Testis (tissue), 3 donors: Measurements from ENCODE around the gene CD164L2. TPM values are rescaled to one million over a fixed set of nuclear protein-coding genes. Genes with fewer than 3 reads are reported as not detected.

Source experiments
- DNase-seq: peaks from one replicate; pipeline ENCODE4 v3.0.0-alpha.2; 2019
- H3K27ac ChIP-seq, 2 donors: fragments of 200-600 bp; sonication (generic); one replicate each; pipeline ENCODE4 v1.5.1; 2019
- H3K27me3 ChIP-seq: fragments of 200-600 bp; sonication (generic); one replicate; pipeline ENCODE4 v1.5.1; 2019
- H3K36me3 ChIP-seq: fragments of 200-600 bp; sonication (generic); one replicate; pipeline ENCODE4 v1.5.1; 2017; ENCODE audit warnings: low read depth; ENCODE audit errors: missing control alignments
- H3K4me1 ChIP-seq: fragments of 200-600 bp; sonication (generic); one replicate; pipeline ENCODE4 v1.5.1; 2019
- H3K4me3 ChIP-seq, 2 donors: fragments of 200-600 bp; sonication (generic); one replicate each; pipeline ENCODE4 v1.5.1; 2017 to 2019
- H3K9me3 ChIP-seq: fragments of 200-600 bp; sonication (generic); one replicate; pipeline ENCODE4 v1.5.1; 2017
- POLR2A ChIP-seq: fragments of 450-650 bp; IDR thresholded peaks from one replicate; pipeline ENCODE4 v1.6.1; 2017; ENCODE audit warnings: antibody characterized with exemption, mild to moderate bottlenecking, moderate library complexity
- WGBS, 2 donors: methylation state at CpG; one replicate each; pipeline ENCODE4 v1.1.5; 2018; 5-methylcytosine and 5-hydroxymethylcytosine counted together
- intact Hi-C: fragments of 100-400 bp; cut with DNase I; formaldehyde crosslinking; loops from one replicate; pipeline ENCODE4 v1.15.1; 2023; ENCODE audit warnings: low total_unique reads
- polyA plus RNA-seq: library from polyadenylated mRNA; stranded (reverse); fragments of 350-450 nt; fragmentation: Illumina TruSeq; extraction: RNeasy Lipid Tissue Mini Kit (QIAGEN cat#74804); gene quantifications from one replicate; pipeline ENCODE4 v1.2.3, GENCODE V29; 2014; ENCODE audit warnings: low read depth, low replicate concordance; ENCODE audit not compliant: insufficient read depth
- total RNA-seq, 2 donors: library from RNA; depleted of rRNA; stranded (reverse); fragments of >200 nt; gene quantifications; one replicate each; pipeline ENCODE4 v1.2.3, GENCODE V29; 2016
- TF ChIP-seq, protein P1 (sequence below), 3 experiments: fragments of 450-650 bp in 2 of 3; fragments of 200-600 bp in 1 of 3; sonication (generic) in 1 of 3; IDR thresholded peaks; one replicate each; pipeline ENCODE4 v1.5.1; 2016 to 2019; ENCODE audit warnings: antibody characterized with exemption in 3 of 3, mild to moderate bottlenecking in 2 of 3, moderate library complexity in 1 of 3

CD164L2 gene
- total and polyA plus RNA-seq, 3 donors from 2014 or later: 0.24 to 1.5 (median 0.76) TPM

DNA sequence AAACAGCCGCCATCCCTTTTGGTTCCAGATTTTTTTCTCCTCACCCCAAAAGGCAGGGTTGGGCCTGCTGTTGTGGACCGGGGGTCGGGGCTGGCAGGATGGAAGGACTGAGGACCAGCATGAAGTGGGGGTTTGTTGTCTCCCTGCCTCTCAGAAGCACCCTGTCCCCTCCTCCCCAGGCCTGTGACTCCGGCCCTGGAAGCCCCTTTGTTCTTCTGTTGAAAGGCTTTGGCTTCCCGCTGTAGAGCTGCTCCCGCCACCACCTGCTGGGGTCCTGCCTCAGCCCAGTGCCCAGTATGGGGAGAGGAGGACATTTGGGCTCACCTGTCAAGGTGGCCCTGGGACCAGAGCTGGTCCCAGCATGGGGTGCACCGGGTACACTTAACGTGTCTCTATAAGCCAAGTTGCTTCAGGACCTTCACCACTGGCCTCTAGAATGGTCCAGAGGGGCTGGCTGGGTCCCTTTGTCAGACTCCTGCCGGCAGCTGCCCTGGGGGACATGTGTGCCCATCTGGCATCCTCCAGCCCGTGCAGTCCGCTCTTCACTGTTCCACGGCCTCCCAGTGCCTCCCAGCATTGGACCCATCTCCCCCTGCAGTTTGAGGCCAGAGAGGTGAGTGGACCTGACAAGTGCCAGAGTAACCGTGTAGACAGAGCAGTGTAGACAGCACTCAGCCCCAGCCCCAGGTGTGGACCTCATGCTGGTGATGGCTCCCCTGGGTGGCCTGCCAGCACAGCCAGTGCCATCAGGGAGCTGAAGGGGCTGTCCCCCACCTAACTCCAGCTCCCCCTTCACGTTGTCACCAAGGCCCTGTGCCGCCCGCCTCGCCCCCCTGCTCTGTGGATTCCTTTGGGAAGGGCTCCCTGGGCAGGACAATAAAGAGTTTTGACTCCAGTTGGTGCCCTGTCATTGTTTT is 47.4 kb downstream of the CD164L2 start:
- H3K27ac ChIP-seq: no peak overlapping the region
- H3K4me3 ChIP-seq: no peak overlapping the region
- intact Hi-C loops: no loop called here
- H3K4me1 ChIP-seq: no peaks in the 10 kb centered on the region
- TF ChIP-seq, protein P1, sequence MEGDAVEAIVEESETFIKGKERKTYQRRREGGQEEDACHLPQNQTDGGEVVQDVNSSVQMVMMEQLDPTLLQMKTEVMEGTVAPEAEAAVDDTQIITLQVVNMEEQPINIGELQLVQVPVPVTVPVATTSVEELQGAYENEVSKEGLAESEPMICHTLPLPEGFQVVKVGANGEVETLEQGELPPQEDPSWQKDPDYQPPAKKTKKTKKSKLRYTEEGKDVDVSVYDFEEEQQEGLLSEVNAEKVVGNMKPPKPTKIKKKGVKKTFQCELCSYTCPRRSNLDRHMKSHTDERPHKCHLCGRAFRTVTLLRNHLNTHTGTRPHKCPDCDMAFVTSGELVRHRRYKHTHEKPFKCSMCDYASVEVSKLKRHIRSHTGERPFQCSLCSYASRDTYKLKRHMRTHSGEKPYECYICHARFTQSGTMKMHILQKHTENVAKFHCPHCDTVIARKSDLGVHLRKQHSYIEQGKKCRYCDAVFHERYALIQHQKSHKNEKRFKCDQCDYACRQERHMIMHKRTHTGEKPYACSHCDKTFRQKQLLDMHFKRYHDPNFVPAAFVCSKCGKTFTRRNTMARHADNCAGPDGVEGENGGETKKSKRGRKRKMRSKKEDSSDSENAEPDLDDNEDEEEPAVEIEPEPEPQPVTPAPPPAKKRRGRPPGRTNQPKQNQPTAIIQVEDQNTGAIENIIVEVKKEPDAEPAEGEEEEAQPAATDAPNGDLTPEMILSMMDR (IDR thresholded peaks at IDR 0.05): no peak
- no peak for TF ChIP-seq POLR2A
- no peak for DNase-seq
- H3K27me3 ChIP-seq: no peaks in the 10 kb centered on the region
- H3K9me3 ChIP-seq: no peaks in the 10 kb centered on the region
- no peaks in the 10 kb centered on the region for H3K36me3 ChIP-seq
- 94 to 97% methylated on average over 13 to 16 of the region's 17 CpGs for WGBS, 2 donors

DNA sequence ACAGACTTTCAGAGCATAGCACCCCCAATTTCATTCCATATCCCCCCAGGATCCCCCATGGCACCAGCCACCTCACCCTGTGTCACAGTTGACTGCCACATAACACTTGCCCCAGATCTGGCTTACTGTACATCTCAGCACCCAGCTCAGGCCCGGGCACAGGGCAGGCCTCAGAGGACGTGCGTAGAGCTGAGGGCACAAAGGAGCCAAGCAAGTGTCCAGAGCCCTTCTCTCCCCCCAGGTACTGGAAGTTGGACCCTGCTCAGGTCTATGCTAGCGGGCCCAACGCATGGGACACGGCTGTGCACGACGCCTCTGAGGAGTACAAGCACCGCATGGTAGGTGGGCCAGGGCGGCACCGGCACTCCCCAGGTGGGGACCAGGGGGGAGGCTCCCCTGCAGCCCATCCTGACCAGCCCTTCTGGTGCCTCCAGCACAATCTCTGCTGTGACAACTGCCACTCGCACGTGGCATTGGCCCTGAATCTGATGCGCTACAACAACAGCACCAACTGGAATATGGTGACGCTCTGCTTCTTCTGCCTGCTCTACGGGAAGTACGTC is 49.3 kb downstream of the CD164L2 start:
- peaks cover 2% of the 10 kb centered on the region for H3K4me1 ChIP-seq
- intact Hi-C loops: no loop called here
- TF ChIP-seq POLR2A: no peak
- TF ChIP-seq, protein P1 (IDR thresholded peaks at IDR 0.05): no peak
- H3K36me3 ChIP-seq: no peaks in the 10 kb centered on the region
- H3K27me3 ChIP-seq: no peaks in the 10 kb centered on the region
- H3K4me3 ChIP-seq: no peak overlapping the region
- DNase-seq: no peak
- H3K27ac ChIP-seq: no peak overlapping the region
- no peaks in the 10 kb centered on the region for H3K9me3 ChIP-seq
- whole genome bisulfite sequencing, 2 donors: 92 to 95% methylated on average over 12 to 17 of the region's 17 CpGs

DNA sequence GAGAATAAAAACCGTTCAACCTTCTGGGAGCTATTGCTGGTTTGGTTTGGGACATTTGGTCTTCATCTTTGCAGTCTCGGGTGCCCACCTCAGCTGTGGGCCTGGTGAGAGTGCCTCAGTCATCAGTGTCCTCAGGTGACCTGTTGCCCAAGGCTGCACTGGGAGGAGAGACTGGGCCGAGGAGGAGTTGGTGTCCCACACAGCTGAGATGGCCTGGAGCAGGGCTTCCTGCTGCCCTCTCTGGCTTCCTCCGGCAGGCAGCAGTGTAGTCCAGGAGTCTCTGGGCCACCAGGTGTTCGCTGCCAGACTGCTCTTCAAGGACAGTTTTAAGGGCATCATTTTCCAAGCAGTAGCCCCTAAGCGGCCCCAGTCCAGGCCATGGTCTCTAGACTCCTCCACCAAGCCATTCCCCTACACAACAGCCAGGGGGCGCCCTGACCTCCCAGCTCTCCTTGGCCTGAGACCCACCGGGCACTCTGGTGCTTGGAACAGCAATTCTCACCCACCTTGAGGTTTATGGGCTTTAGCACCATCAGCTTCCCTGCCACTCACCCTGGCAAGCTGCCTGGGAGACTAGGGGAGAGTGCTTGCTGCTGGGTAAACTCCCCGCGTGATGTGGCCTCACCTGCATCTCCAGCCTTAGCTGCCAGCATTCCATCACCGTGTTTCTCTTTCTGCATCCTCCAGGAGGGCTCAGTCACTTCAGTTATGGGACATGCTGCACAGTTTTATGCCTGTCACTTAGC is 50.4 kb downstream of the CD164L2 start:
- intact Hi-C loops: no loop called here
- 65 to 91% methylated on average over 4 to 11 of the region's 11 CpGs for WGBS, 2 donors
- peak; percentile 57 for DNase-seq
- Histone ChIP-seq H3K27ac (no peak overlapping the region), H3K4me3 (no peak overlapping the region), H3K9me3 (no peaks in the 10 kb centered on the region), H3K36me3 (no peaks in the 10 kb centered on the region), H3K4me1 (peaks cover 5% of the 10 kb centered on the region), H3K27me3 (no peaks in the 10 kb centered on the region)
- TF ChIP-seq, protein P1 (IDR thresholded peaks at IDR 0.05): peak; percentile 51 to 80 (median 67)
- TF ChIP-seq POLR2A: no peak

DNA sequence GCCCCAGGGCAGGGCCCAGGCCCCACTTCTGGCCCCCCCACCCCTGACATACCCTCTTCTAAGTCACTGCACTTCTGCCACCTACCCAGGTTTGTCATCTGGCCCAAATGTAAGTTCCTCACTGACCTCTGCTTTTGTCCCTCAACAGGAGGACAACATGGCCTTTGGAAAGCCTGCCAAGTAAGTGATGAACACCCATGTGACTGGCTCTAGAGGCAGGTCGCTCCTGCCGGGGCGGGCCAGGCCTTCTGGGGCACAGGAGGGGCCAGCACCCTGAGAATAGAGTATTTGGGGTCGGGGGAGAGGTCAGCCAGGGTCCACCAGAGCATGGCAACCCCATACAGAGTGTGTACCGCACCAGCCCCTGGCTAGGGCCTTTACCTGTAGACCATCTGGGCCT is 51.2 kb downstream of the CD164L2 start:
- Histone ChIP-seq H3K4me3 (no peak overlapping the region), H3K27ac (no peak overlapping the region), H3K27me3 (no peaks in the 10 kb centered on the region), H3K36me3 (no peaks in the 10 kb centered on the region), H3K9me3 (no peaks in the 10 kb centered on the region), H3K4me1 (peaks cover 5% of the 10 kb centered on the region)
- DNase-seq: no peak
- 67 to 82% methylated on average over 3 to 5 of the region's 5 CpGs for WGBS, 2 donors
- intact Hi-C loops: no loop called here
- no peak for TF ChIP-seq POLR2A
- TF ChIP-seq, protein P1 (IDR thresholded peaks at IDR 0.05): no peak
